Measurements from ENCODE around the gene NKD1.

The NKD1 gene

DNA sequence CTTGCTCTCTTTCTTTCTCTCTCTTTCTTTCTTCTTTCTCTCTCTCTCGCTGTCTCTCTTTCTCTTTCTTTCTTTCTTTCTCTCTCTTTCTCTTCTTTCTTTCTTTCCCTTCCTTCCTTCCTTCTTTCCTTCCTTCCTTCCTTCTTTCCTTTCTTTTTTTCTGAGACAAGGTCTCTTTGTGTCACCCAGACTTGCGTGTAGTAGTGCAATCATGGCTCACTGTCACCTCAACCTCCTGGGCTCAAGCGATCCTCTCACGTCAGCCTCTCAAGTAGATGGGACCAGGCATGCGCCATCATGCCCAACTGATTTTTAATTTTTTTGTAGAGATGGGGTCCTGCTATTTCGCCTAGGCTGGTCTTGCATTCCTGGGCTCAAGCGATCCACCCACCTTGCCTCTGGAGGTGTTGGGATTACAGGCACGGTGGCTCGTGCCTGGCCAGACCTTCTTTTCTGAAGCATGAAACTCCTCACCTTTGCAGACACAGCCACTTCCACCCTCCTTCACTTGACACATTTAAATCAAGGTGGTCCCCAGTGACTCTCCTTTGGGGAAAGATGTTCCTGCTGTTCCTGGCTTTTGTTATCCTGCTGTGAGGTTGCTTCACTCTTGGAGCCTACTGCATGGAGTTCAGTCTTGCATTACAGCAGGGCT lies 26.8 kb upstream of the NKD1 start:
- TF ChIP-seq FOXP2 (optimal IDR thresholded peaks at IDR 0.05; ENCODE audit: borderline replicate concordance, extremely low read depth, extremely low read length, insufficient read depth) (no peak), SIN3A (IDR thresholded peaks at IDR 0.05; ENCODE audit: borderline replicate concordance, insufficient read depth, low read length) (no peak), REST (IDR thresholded peaks at IDR 0.05; ENCODE audit: insufficient read depth in 1 of 2, low read depth in 2 of 2, low read length in 2 of 2) (no peak), TAF1 (IDR thresholded peaks at IDR 0.05; ENCODE audit: borderline replicate concordance, insufficient read depth, low read length) (no peak), POLR2AphosphoS5 (IDR thresholded peaks at IDR 0.05; ENCODE audit: low read depth, low read length) (no peak)

GRCh38 chr16:50522324-50522723 lies 25.9 kb upstream of the NKD1 start:
- TF ChIP-seq SIN3A (IDR thresholded peaks at IDR 0.05; ENCODE audit: borderline replicate concordance, insufficient read depth, low read length) (no peak), REST (IDR thresholded peaks at IDR 0.05; ENCODE audit: insufficient read depth in 1 of 2, low read depth in 2 of 2, low read length in 2 of 2) (no peak), TAF1 (IDR thresholded peaks at IDR 0.05; ENCODE audit: borderline replicate concordance, insufficient read depth, low read length) (no peak), POLR2AphosphoS5 (IDR thresholded peaks at IDR 0.05; ENCODE audit: low read depth, low read length) (no peak)

DNA sequence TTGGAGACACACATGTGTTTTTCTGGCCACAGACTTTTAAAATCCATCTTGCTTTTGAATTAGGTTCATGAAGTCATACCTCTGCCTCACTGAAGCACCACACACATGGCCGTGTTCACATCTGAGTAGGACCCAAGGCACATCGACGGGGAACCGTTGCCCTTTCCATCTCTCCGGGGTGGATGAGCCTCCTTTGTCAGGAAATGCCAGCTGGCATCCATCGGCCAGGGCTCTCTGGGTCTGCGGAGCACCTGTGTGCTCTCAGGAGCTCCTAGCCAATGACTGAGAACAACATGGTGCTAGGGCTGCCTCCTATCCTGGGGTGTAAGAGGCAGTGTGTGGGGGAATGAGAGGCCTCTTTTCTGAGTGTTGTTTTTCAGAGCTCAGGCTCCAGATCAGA lies 24.5 kb upstream of the NKD1 start:
- TF ChIP-seq POLR2AphosphoS5 (IDR thresholded peaks at IDR 0.05; ENCODE audit: low read depth, low read length) (no peak), TAF1 (IDR thresholded peaks at IDR 0.05; ENCODE audit: borderline replicate concordance, insufficient read depth, low read length) (no peak)

- TF ChIP-seq SIN3A (IDR thresholded peaks at IDR 0.05; ENCODE audit: borderline replicate concordance, insufficient read depth, low read length) (no peak), REST (IDR thresholded peaks at IDR 0.05; ENCODE audit: insufficient read depth in 1 of 2, low read depth in 2 of 2, low read length in 2 of 2) (no peak), TAF1 (IDR thresholded peaks at IDR 0.05; ENCODE audit: borderline replicate concordance, insufficient read depth, low read length) (no peak), FOXP2 (optimal IDR thresholded peaks at IDR 0.05; ENCODE audit: borderline replicate concordance, extremely low read depth, extremely low read length, insufficient read depth) (no peak), POLR2AphosphoS5 (IDR thresholded peaks at IDR 0.05; ENCODE audit: low read depth, low read length) (no peak)
Observed at GRCh38 chr16:50525262-50525661, 22.9 kb upstream of the NKD1 start.

DNA sequence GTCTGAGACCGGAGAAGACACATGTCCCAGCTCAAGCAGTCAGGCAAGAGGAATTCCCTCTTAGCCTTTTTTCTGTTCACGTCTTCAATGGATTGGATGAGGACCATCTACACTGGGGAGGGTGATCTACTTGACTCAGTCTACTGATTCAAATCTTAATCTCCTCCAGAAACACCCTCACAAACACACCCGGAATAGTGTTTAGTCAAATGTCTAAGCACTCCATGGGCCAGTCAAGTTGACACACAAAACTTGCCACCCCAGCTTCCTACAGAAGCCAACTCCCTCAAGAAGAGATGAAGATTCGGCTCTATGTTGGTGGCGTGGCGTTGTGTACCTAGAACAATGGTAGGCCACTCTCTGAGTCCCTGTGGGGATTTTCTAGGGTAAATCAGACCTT lies 22.5 kb upstream of the NKD1 start:
- no peak for TF ChIP-seq REST (IDR thresholded peaks at IDR 0.05; ENCODE audit: insufficient read depth in 1 of 2, low read depth in 2 of 2, low read length in 2 of 2)
- TF ChIP-seq SIN3A (IDR thresholded peaks at IDR 0.05; ENCODE audit: borderline replicate concordance, insufficient read depth, low read length) = no peak
- TF ChIP-seq POLR2AphosphoS5 (IDR thresholded peaks at IDR 0.05; ENCODE audit: low read depth, low read length) = no peak
- TF ChIP-seq TAF1 (IDR thresholded peaks at IDR 0.05; ENCODE audit: borderline replicate concordance, insufficient read depth, low read length) = no peak
- no peak for TF ChIP-seq FOXP2 (optimal IDR thresholded peaks at IDR 0.05; ENCODE audit: borderline replicate concordance, extremely low read depth, extremely low read length, insufficient read depth)
